K562 (cell line): ENCODE results near the gene CDK4.

ENCODE experiments used
- CHD2 ChIP-seq: IDR thresholded peaks from 2 replicates; pipeline ENCODE4 v1.6.1; 2011; ENCODE audit warnings: low read depth, low read length
- CREM ChIP-seq: IDR thresholded peaks from 2 replicates; pipeline ENCODE4 v1.6.1; 2014; ENCODE audit warnings: antibody characterized with exemption, low read depth
- POLR2B ChIP-seq: fragments of 450-650 bp; IDR thresholded peaks from 2 replicates; pipeline ENCODE4 v1.6.1; 2018; ENCODE audit warnings: low read depth; ENCODE audit not compliant: partially characterized antibody
- ZZZ3 ChIP-seq: fragments of 450-650 bp; IDR thresholded peaks from 2 replicates; pipeline ENCODE4 v1.6.1; 2016; ENCODE audit warnings: antibody characterized with exemption, mild to moderate bottlenecking, moderate library complexity
- TF ChIP-seq, protein P1 (sequence below), 2 experiments: fragments of 450-650 bp in 1 of 2; sonication (generic) in 1 of 2; formaldehyde crosslinking; conservative IDR thresholded peaks; 2 replicates each; pipeline versions ENCODE4 v1.4.0 to v1.8.1; 2020 to 2022; ENCODE audit warnings: mild to moderate bottlenecking in 1 of 2, missing genetic modification reagents in 1 of 2
- TF ChIP-seq, protein P2 (sequence below): sonication (generic); formaldehyde crosslinking; IDR thresholded peaks from 2 replicates; pipeline ENCODE4 v1.9.0; 2022; ENCODE audit warnings: mild to moderate bottlenecking, missing genetic modification reagents
- TF ChIP-seq, protein P3 (sequence below): fragments of 250-450 bp; sonication (Bioruptor Pico); IDR thresholded peaks from 2 replicates; pipeline ENCODE4 v1.4.0; 2020
- TF ChIP-seq, protein P4 (sequence below), 2 experiments: fragments of 450-650 bp; formaldehyde crosslinking in 1 of 2; IDR thresholded peaks; 2 replicates each; pipeline versions ENCODE4 v1.4.0 to v1.6.1; 2014 to 2020; ENCODE audit warnings: mild to moderate bottlenecking in 2 of 2, borderline replicate concordance in 1 of 2, low read depth in 1 of 2
- TF ChIP-seq, protein P5 (sequence below), 3 experiments: IDR thresholded peaks in 2 of 3; conservative IDR thresholded peaks in 1 of 3; 2 replicates each; pipeline ENCODE4 v1.5.1; 2011 to 2012; ENCODE audit warnings: low read length in 3 of 3, mild to moderate bottlenecking in 3 of 3, control low read depth in 2 of 3, improper control_type of control experiment in 1 of 3, inconsistent platforms in 1 of 3, low read depth in 1 of 3, mixed read lengths in 1 of 3, moderate library complexity in 1 of 3; ENCODE audit not compliant: insufficient read depth in 2 of 3
- TF ChIP-seq, protein P6 (sequence below): sonication (generic); formaldehyde crosslinking; IDR thresholded peaks from 2 replicates; pipeline ENCODE4 v1.8.0; 2023; ENCODE audit warnings: mild to moderate bottlenecking, missing genetic modification reagents

DNA sequence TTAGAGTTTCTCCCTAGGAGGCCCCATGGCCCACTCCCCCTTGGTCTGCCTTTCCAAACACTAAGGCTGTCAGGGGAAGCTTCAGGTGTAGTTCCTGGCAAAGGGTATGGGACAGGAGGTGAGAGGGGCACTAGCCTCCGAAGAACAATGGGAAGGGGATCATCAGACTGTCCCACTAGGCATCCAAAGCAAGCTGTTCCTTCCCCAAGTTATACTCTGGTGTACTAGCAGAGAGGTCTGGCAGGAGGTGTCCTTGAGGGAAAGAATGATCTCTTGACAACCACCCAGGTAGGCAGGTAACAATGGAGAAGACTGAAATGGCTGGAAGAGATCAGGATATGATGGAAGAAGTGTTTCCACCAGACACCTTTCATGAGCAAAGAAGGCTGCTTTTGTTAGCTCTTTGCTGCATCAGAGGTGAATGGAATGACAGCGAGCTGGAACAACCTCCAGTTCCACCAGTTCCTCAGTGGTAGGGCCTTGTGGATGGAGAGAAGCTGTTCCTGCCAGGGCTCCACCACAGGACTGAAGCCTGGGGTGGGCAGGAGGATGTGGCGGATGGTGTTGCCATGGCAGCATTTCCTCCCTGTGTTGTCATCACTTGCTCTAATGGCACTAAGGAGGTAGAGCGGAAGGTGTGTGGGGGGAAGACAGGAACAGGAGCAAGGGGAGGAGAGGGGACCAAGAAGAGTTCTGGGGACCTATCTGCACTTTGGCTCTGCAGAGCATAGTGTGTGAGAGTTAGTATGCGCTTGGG, 11.3 kb downstream of the CDK4 start:
- TF ChIP-seq, protein P1, sequence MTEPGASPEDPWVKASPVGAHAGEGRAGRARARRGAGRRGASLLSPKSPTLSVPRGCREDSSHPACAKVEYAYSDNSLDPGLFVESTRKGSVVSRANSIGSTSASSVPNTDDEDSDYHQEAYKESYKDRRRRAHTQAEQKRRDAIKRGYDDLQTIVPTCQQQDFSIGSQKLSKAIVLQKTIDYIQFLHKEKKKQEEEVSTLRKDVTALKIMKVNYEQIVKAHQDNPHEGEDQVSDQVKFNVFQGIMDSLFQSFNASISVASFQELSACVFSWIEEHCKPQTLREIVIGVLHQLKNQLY (CRISPR knock-in tag; conservative IDR thresholded peaks at IDR 0.05) = no peak
- TF ChIP-seq, protein P2, sequence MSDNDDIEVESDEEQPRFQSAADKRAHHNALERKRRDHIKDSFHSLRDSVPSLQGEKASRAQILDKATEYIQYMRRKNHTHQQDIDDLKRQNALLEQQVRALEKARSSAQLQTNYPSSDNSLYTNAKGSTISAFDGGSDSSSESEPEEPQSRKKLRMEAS (CRISPR knock-in tag) = no peak
- TF ChIP-seq, protein P3, sequence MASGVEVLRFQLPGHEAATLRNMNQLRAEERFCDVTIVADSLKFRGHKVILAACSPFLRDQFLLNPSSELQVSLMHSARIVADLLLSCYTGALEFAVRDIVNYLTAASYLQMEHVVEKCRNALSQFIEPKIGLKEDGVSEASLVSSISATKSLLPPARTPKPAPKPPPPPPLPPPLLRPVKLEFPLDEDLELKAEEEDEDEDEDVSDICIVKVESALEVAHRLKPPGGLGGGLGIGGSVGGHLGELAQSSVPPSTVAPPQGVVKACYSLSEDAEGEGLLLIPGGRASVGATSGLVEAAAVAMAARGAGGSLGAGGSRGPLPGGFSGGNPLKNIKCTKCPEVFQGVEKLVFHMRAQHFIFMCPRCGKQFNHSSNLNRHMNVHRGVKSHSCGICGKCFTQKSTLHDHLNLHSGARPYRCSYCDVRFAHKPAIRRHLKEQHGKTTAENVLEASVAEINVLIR (CRISPR knock-in tag) = no peak
- TF ChIP-seq, protein P4, sequence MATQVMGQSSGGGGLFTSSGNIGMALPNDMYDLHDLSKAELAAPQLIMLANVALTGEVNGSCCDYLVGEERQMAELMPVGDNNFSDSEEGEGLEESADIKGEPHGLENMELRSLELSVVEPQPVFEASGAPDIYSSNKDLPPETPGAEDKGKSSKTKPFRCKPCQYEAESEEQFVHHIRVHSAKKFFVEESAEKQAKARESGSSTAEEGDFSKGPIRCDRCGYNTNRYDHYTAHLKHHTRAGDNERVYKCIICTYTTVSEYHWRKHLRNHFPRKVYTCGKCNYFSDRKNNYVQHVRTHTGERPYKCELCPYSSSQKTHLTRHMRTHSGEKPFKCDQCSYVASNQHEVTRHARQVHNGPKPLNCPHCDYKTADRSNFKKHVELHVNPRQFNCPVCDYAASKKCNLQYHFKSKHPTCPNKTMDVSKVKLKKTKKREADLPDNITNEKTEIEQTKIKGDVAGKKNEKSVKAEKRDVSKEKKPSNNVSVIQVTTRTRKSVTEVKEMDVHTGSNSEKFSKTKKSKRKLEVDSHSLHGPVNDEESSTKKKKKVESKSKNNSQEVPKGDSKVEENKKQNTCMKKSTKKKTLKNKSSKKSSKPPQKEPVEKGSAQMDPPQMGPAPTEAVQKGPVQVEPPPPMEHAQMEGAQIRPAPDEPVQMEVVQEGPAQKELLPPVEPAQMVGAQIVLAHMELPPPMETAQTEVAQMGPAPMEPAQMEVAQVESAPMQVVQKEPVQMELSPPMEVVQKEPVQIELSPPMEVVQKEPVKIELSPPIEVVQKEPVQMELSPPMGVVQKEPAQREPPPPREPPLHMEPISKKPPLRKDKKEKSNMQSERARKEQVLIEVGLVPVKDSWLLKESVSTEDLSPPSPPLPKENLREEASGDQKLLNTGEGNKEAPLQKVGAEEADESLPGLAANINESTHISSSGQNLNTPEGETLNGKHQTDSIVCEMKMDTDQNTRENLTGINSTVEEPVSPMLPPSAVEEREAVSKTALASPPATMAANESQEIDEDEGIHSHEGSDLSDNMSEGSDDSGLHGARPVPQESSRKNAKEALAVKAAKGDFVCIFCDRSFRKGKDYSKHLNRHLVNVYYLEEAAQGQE (IDR thresholded peaks at IDR 0.05; ENCODE audit: borderline replicate concordance) = no peak
- TF ChIP-seq, protein P4 (CRISPR knock-in tag; IDR thresholded peaks at IDR 0.05; ENCODE audit: low read depth) = no peak
- TF ChIP-seq CHD2 (no peak), POLR2B (no peak), CREM (no peak), ZZZ3 (no peak)
- TF ChIP-seq, protein P5, sequence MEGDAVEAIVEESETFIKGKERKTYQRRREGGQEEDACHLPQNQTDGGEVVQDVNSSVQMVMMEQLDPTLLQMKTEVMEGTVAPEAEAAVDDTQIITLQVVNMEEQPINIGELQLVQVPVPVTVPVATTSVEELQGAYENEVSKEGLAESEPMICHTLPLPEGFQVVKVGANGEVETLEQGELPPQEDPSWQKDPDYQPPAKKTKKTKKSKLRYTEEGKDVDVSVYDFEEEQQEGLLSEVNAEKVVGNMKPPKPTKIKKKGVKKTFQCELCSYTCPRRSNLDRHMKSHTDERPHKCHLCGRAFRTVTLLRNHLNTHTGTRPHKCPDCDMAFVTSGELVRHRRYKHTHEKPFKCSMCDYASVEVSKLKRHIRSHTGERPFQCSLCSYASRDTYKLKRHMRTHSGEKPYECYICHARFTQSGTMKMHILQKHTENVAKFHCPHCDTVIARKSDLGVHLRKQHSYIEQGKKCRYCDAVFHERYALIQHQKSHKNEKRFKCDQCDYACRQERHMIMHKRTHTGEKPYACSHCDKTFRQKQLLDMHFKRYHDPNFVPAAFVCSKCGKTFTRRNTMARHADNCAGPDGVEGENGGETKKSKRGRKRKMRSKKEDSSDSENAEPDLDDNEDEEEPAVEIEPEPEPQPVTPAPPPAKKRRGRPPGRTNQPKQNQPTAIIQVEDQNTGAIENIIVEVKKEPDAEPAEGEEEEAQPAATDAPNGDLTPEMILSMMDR (IDR thresholded peaks at IDR 0.05 in 2 of 3, conservative IDR thresholded peaks at IDR 0.05 in 1 of 3; ENCODE audit: insufficient read depth in 2 of 3, low read depth in 1 of 3, low read length in 3 of 3) = no peak
- TF ChIP-seq, protein P6, sequence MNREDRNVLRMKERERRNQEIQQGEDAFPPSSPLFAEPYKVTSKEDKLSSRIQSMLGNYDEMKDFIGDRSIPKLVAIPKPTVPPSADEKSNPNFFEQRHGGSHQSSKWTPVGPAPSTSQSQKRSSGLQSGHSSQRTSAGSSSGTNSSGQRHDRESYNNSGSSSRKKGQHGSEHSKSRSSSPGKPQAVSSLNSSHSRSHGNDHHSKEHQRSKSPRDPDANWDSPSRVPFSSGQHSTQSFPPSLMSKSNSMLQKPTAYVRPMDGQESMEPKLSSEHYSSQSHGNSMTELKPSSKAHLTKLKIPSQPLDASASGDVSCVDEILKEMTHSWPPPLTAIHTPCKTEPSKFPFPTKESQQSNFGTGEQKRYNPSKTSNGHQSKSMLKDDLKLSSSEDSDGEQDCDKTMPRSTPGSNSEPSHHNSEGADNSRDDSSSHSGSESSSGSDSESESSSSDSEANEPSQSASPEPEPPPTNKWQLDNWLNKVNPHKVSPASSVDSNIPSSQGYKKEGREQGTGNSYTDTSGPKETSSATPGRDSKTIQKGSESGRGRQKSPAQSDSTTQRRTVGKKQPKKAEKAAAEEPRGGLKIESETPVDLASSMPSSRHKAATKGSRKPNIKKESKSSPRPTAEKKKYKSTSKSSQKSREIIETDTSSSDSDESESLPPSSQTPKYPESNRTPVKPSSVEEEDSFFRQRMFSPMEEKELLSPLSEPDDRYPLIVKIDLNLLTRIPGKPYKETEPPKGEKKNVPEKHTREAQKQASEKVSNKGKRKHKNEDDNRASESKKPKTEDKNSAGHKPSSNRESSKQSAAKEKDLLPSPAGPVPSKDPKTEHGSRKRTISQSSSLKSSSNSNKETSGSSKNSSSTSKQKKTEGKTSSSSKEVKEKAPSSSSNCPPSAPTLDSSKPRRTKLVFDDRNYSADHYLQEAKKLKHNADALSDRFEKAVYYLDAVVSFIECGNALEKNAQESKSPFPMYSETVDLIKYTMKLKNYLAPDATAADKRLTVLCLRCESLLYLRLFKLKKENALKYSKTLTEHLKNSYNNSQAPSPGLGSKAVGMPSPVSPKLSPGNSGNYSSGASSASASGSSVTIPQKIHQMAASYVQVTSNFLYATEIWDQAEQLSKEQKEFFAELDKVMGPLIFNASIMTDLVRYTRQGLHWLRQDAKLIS = no peak
